Loucy (cell line): Measurements from ENCODE around the gene PSMF1.

Experiments used
- H2AFZ ChIP-seq: fragments of 200-600 bp; sonication (generic); 2 replicates; pipeline ENCODE4 v1.6.0; 2016; ENCODE audit warnings: antibody characterized with exemption, mild to moderate bottlenecking, low read length, moderate library complexity
- H3F3A ChIP-seq: fragments of 200-600 bp; 2 replicates; pipeline ENCODE4 v1.6.0; 2016; ENCODE audit warnings: antibody characterized with exemption, low read depth, mild to moderate bottlenecking
- H3K27me3 ChIP-seq: fragments of 200-600 bp; sonication (generic); 2 replicates; pipeline ENCODE4 v1.6.1; 2014; ENCODE audit warnings: low read length, mild to moderate bottlenecking; ENCODE audit not compliant: insufficient read depth, poor library complexity, severe bottlenecking
- H3K36me3 ChIP-seq: fragments of 200-600 bp; sonication (generic); 2 replicates; pipeline ENCODE4 v1.6.1; 2016; ENCODE audit warnings: low read length; ENCODE audit not compliant: insufficient read depth
- H3K4me1 ChIP-seq: fragments of 200-600 bp; sonication (generic); 2 replicates; pipeline ENCODE4 v1.5.1; 2014; ENCODE audit warnings: low read length, mild to moderate bottlenecking; ENCODE audit not compliant: insufficient read depth, poor library complexity, severe bottlenecking
- H3K4me2 ChIP-seq: fragments of 200-600 bp; sonication (generic); 2 replicates; pipeline ENCODE4 v1.6.0; 2014; ENCODE audit warnings: antibody characterized with exemption, low read length, low read depth, mild to moderate bottlenecking; ENCODE audit not compliant: poor library complexity, severe bottlenecking
- H3K4me3 ChIP-seq: fragments of 200-600 bp; sonication (generic); 2 replicates; pipeline ENCODE4 v1.5.1; 2014; ENCODE audit warnings: low read length, mild to moderate bottlenecking, mixed read lengths; ENCODE audit not compliant: poor library complexity, severe bottlenecking
- H3K79me2 ChIP-seq: fragments of 200-600 bp; sonication (generic); 2 replicates; pipeline ENCODE4 v1.6.1; 2014; ENCODE audit warnings: low read length; ENCODE audit not compliant: insufficient read depth
- H3K9ac ChIP-seq: fragments of 200-600 bp; sonication (generic); 2 replicates; pipeline ENCODE4 v1.6.0; 2014; ENCODE audit warnings: mild to moderate bottlenecking, low read depth, low read length, moderate library complexity; ENCODE audit not compliant: poor library complexity, severe bottlenecking
- H3K9me2 ChIP-seq: fragments of 200-600 bp; sonication (generic); replicated peaks from 2 replicates; pipeline ENCODE4 v1.6.1; 2016; ENCODE audit warnings: low read depth, low read length, mixed read lengths
- H3K9me3 ChIP-seq: fragments of 200-600 bp; sonication (generic); 2 replicates; pipeline ENCODE4 v1.6.1; 2014; ENCODE audit warnings: mild to moderate bottlenecking, antibody characterized with exemption, low read length, low read depth; ENCODE audit not compliant: insufficient read depth
- H4K20me1 ChIP-seq: fragments of 200-600 bp; sonication (generic); 2 replicates; pipeline ENCODE4 v1.6.0; 2014; ENCODE audit warnings: antibody characterized with exemption, low read length, mild to moderate bottlenecking; ENCODE audit not compliant: insufficient read depth, poor library complexity, severe bottlenecking
- CTCF ChIP-seq: fragments of 200-600 bp; sonication (generic); conservative IDR thresholded peaks from 2 replicates; pipeline ENCODE4 v1.5.1; 2014; ENCODE audit warnings: mild to moderate bottlenecking, antibody characterized with exemption, low read length
- EZH2phosphoT487 ChIP-seq: fragments of 200-600 bp; IDR thresholded peaks from 2 replicates; pipeline ENCODE4 v1.6.1; 2018; ENCODE audit warnings: antibody characterized with exemption, mild to moderate bottlenecking, moderate library complexity, borderline replicate concordance

The PSMF1 gene

GRCh38 chr20:1188347-1188746 lies 69.9 kb downstream of the PSMF1 start:
- H3K36me3 ChIP-seq, result no peaks in the 10 kb centered on the region
- H2AFZ ChIP-seq, result no peak overlapping the region
- H3K9me2 ChIP-seq, result no peaks in the 10 kb centered on the region
- H4K20me1 ChIP-seq, result no peaks in the 10 kb centered on the region
- no peaks in the 10 kb centered on the region for H3F3A ChIP-seq
- H3K27me3 ChIP-seq, result no peaks in the 10 kb centered on the region
- TF ChIP-seq EZH2phosphoT487, result no peak
- TF ChIP-seq CTCF, result no peak
- no peaks in the 10 kb centered on the region for H3K4me1 ChIP-seq
- H3K9me3 ChIP-seq, result no peaks in the 10 kb centered on the region
- H3K9ac ChIP-seq, result no peak overlapping the region
- no peak overlapping the region for H3K4me3 ChIP-seq
- H3K79me2 ChIP-seq, result no peaks in the 10 kb centered on the region
- H3K4me2 ChIP-seq, result no peak overlapping the region

- H3K4me1 ChIP-seq, result no peaks in the 10 kb centered on the region
- H3K4me3 ChIP-seq, result no peak overlapping the region
- no peaks in the 10 kb centered on the region for H3K36me3 ChIP-seq
- no peaks in the 10 kb centered on the region for H3K9me3 ChIP-seq
- no peak overlapping the region for H3K4me2 ChIP-seq
- TF ChIP-seq CTCF (no peak), EZH2phosphoT487 (no peak)
- no peak overlapping the region for H2AFZ ChIP-seq
- H3K9ac ChIP-seq, result no peak overlapping the region
- H3K79me2 ChIP-seq, result no peaks in the 10 kb centered on the region
- no peaks in the 10 kb centered on the region for H4K20me1 ChIP-seq
- no peaks in the 10 kb centered on the region for H3K9me2 ChIP-seq
- H3K27me3 ChIP-seq, result no peaks in the 10 kb centered on the region
- H3F3A ChIP-seq, result no peaks in the 10 kb centered on the region
Measured at GRCh38 chr20:1189827-1190226, 71.4 kb downstream of the PSMF1 start.

GRCh38 chr20:1190847-1191246 lies 72.4 kb downstream of the PSMF1 start:
- Histone ChIP-seq H3K36me3 (no peaks in the 10 kb centered on the region), H2AFZ (no peak overlapping the region), H3K9ac (no peak overlapping the region), H3K4me1 (no peaks in the 10 kb centered on the region), H4K20me1 (no peaks in the 10 kb centered on the region), H3K9me3 (no peaks in the 10 kb centered on the region), H3F3A (no peaks in the 10 kb centered on the region), H3K4me2 (no peak overlapping the region), H3K27me3 (no peaks in the 10 kb centered on the region), H3K4me3 (no peak overlapping the region), H3K9me2 (no peaks in the 10 kb centered on the region), H3K79me2 (no peaks in the 10 kb centered on the region)
- no peak for TF ChIP-seq CTCF
- TF ChIP-seq EZH2phosphoT487, result no peak
